ENCODE measurements around the gene NDFIP1. TPM values are rescaled to one million over a fixed set of nuclear protein-coding genes. Genes with fewer than 3 reads are reported as not detected.

The NDFIP1 gene
- total RNA-seq, 1 experiment from 2014 or later = 40.9 TPM

DNA sequence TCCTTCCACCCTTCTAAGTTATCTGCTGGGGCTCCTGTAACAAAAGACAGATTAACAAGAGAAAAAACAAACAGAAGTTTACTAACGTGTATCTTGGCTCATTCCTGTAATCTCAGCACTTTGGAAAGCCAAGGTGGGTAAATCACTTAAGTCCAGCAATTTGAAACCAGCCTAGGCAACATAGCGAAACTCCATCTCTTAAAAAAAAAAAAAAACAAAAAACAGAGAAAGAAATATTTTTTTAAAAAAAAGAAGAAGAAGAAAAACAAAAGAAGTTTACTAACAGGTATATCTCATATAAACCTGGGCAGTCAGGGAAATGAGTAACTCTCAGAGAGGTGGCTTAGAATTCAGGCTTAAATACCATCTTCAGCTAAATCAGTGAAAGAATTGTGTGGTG, 10.3 kb upstream of the NDFIP1 start:
- Histone ChIP-seq H3K4me1 (ENCODE audit: control insufficient read depth, insufficient read depth, low read length) (no peaks in the 10 kb centered on the region), H3K27ac (ENCODE audit: low read length) (no peak overlapping the region), H3K4me3 (ENCODE audit: low read depth in 2 of 2, low read length in 2 of 2) (no peak overlapping the region), H3K36me3 (ENCODE audit: control insufficient read depth, insufficient read depth, low read length) (no peaks in the 10 kb centered on the region), H3K27me3 (ENCODE audit: control insufficient read depth, insufficient read depth, low read length) (no peaks in the 10 kb centered on the region; the same call in 1 of the 2 replicates), H3K9me3 (ENCODE audit: control insufficient read depth, insufficient read depth, low read depth, low read length) (no peaks in the 10 kb centered on the region)
- no TSS peak for BruUV-seq (replicated peaks)
- intact Hi-C loops (cut with micrococcal nuclease; ENCODE audit: unreplicated experiment) = no loop called here
- CTCF ChIA-PET = interaction anchor here (0.7 kb wide), 1 partner anchor 30 kb away, joined by 15 read pairs; no protein-coding TSS in a partner anchor
- POLR2A ChIA-PET = no interaction called here
- in situ Hi-C loops (cut with HindIII; ENCODE audit: low pct_unique_long_range_greater_than_20kb, low sequenced_read_pairs) = no loop called here
- no peak for ATAC-seq
- TF ChIP-seq TCF7L2 (IDR thresholded peaks at IDR 0.05; ENCODE audit: low read depth, low read length) (no peak), POLR2AphosphoS5 (IDR thresholded peaks at IDR 0.05; ENCODE audit: low read depth, low read length) (no peak), SIN3A (IDR thresholded peaks at IDR 0.05; ENCODE audit: borderline replicate concordance, insufficient read depth, low read depth, low read length) (no peak)
- TF ChIP-seq, protein P1, sequence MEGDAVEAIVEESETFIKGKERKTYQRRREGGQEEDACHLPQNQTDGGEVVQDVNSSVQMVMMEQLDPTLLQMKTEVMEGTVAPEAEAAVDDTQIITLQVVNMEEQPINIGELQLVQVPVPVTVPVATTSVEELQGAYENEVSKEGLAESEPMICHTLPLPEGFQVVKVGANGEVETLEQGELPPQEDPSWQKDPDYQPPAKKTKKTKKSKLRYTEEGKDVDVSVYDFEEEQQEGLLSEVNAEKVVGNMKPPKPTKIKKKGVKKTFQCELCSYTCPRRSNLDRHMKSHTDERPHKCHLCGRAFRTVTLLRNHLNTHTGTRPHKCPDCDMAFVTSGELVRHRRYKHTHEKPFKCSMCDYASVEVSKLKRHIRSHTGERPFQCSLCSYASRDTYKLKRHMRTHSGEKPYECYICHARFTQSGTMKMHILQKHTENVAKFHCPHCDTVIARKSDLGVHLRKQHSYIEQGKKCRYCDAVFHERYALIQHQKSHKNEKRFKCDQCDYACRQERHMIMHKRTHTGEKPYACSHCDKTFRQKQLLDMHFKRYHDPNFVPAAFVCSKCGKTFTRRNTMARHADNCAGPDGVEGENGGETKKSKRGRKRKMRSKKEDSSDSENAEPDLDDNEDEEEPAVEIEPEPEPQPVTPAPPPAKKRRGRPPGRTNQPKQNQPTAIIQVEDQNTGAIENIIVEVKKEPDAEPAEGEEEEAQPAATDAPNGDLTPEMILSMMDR (IDR thresholded peaks at IDR 0.05) = no peak
- TF ChIP-seq, protein P2, sequence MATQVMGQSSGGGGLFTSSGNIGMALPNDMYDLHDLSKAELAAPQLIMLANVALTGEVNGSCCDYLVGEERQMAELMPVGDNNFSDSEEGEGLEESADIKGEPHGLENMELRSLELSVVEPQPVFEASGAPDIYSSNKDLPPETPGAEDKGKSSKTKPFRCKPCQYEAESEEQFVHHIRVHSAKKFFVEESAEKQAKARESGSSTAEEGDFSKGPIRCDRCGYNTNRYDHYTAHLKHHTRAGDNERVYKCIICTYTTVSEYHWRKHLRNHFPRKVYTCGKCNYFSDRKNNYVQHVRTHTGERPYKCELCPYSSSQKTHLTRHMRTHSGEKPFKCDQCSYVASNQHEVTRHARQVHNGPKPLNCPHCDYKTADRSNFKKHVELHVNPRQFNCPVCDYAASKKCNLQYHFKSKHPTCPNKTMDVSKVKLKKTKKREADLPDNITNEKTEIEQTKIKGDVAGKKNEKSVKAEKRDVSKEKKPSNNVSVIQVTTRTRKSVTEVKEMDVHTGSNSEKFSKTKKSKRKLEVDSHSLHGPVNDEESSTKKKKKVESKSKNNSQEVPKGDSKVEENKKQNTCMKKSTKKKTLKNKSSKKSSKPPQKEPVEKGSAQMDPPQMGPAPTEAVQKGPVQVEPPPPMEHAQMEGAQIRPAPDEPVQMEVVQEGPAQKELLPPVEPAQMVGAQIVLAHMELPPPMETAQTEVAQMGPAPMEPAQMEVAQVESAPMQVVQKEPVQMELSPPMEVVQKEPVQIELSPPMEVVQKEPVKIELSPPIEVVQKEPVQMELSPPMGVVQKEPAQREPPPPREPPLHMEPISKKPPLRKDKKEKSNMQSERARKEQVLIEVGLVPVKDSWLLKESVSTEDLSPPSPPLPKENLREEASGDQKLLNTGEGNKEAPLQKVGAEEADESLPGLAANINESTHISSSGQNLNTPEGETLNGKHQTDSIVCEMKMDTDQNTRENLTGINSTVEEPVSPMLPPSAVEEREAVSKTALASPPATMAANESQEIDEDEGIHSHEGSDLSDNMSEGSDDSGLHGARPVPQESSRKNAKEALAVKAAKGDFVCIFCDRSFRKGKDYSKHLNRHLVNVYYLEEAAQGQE (IDR thresholded peaks at IDR 0.05; ENCODE audit: insufficient read depth in 1 of 2, low read depth in 2 of 2, low read length in 1 of 2) = no peak
- DNase-seq (ENCODE audit: low read depth, low spot score) = no peak

DNA sequence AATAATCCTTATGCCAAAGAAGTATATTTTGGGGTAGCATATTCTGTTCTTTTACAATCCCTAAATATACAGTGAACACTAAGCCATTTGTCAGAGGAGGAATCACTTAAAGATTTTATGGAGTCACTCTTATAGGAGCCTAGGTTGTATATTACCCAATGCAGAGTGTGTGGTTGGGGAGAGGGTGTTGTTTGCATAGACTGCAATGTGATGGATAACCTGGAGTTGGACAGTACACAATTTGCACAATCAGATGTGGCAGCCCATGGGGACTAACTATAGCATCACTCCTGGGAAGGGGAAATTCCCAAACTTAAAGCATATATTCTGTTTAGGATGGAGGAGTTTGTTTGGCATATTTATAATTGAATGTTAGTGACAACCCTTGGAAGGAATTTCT, 9.6 kb upstream of the NDFIP1 start:
- POLR2A ChIA-PET = interaction anchor here (0.6 kb wide), 1 partner anchor 109 kb away, joined by 6 read pairs; no protein-coding TSS in a partner anchor
- Histone ChIP-seq H3K4me3 (ENCODE audit: low read depth in 2 of 2, low read length in 2 of 2) (no peak overlapping the region), H3K9me3 (ENCODE audit: control insufficient read depth, insufficient read depth, low read depth, low read length) (no peaks in the 10 kb centered on the region), H3K4me1 (ENCODE audit: control insufficient read depth, insufficient read depth, low read length) (no peaks in the 10 kb centered on the region), H3K27me3 (ENCODE audit: control insufficient read depth, insufficient read depth, low read length) (no peaks in the 10 kb centered on the region; the same call in 1 of the 2 replicates), H3K36me3 (ENCODE audit: control insufficient read depth, insufficient read depth, low read length) (no peaks in the 10 kb centered on the region), H3K27ac (ENCODE audit: low read length) (no peak overlapping the region)
- CTCF ChIA-PET = interaction anchor here (0.7 kb wide), 1 partner anchor 30 kb away, joined by 15 read pairs; no protein-coding TSS in a partner anchor
- intact Hi-C loops (cut with micrococcal nuclease; ENCODE audit: unreplicated experiment) (no loop called here), in situ Hi-C loops (cut with HindIII; ENCODE audit: low pct_unique_long_range_greater_than_20kb, low sequenced_read_pairs) (no loop called here)
- BruUV-seq (replicated peaks) = no TSS peak
- ATAC-seq = no peak
- DNase-seq (ENCODE audit: low read depth, low spot score) = no peak
- TF ChIP-seq SIN3A (IDR thresholded peaks at IDR 0.05; ENCODE audit: borderline replicate concordance, insufficient read depth, low read depth, low read length) (no peak), TCF7L2 (IDR thresholded peaks at IDR 0.05; ENCODE audit: low read depth, low read length) (no peak), POLR2AphosphoS5 (IDR thresholded peaks at IDR 0.05; ENCODE audit: low read depth, low read length) (no peak)
- TF ChIP-seq, protein P1 (IDR thresholded peaks at IDR 0.05) = no peak
- TF ChIP-seq, protein P2 (IDR thresholded peaks at IDR 0.05; ENCODE audit: insufficient read depth in 1 of 2, low read depth in 2 of 2, low read length in 1 of 2) = no peak
